HEK293 (cell line): ENCODE results near the gene UBE2G2.

ENCODE experiments used
- CTCF ChIA-PET: fragments of 350-600 bp; formaldehyde crosslinking; extraction: SDS; loops from one replicate; lab custom pipeline; 2021; ENCODE audit warnings: antibody characterized with exemption; lab: Yijun Ruan, JAX
- POLR2A ChIA-PET: fragments of 300-600 bp; formaldehyde crosslinking; extraction: SDS; loops from one replicate; lab custom pipeline; 2020; ENCODE audit warnings: antibody characterized with exemption, inconsistent platforms; lab: Yijun Ruan, JAX
- H3K27ac ChIP-seq: fragments of 200-500 bp; sonication (Bioruptor generic); 2 replicates; pipeline ENCODE4 v1.5.1; 2014; ENCODE audit warnings: low read depth, low read length, control low read depth, inconsistent platforms; ENCODE audit errors: extremely low read depth
- H3K36me3 ChIP-seq, 2 experiments: fragments of 200-500 bp in 1 of 2; sonication (Bioruptor generic) in 1 of 2; 1 replicate in 1 of 2; 2 replicates in 1 of 2; pipeline ENCODE4 v1.5.1; 2014 to 2017; ENCODE audit warnings: inconsistent platforms in 2 of 2, low read length in 2 of 2; ENCODE audit not compliant: control insufficient read depth in 2 of 2, insufficient read depth in 1 of 2
- H3K4me1 ChIP-seq: fragments of 200-500 bp; sonication (Bioruptor generic); 2 replicates; pipeline ENCODE4 v1.5.1; 2014; ENCODE audit warnings: mild to moderate bottlenecking, low read length, inconsistent platforms; ENCODE audit not compliant: control insufficient read depth, insufficient read depth
- H3K4me3 ChIP-seq: 2 replicates; pipeline ENCODE4 v1.5.1; 2011; ENCODE audit warnings: low read depth, mild to moderate bottlenecking, control low read depth, low read length, moderate library complexity
- H3K9me3 ChIP-seq: fragments of 200-500 bp; sonication (Bioruptor generic); 2 replicates; pipeline ENCODE4 v1.5.1; 2014; ENCODE audit warnings: low read depth, low read length, inconsistent platforms; ENCODE audit not compliant: control insufficient read depth, insufficient read depth
- HOXD13 ChIP-seq: sonication (generic); formaldehyde crosslinking; IDR thresholded peaks from 2 replicates; pipeline ENCODE4 v1.8.0; 2022; ENCODE audit warnings: missing genetic modification reagents, borderline replicate concordance
- REST ChIP-seq: fragments of 450-650 bp; formaldehyde crosslinking; IDR thresholded peaks from 2 replicates; pipeline ENCODE4 v1.5.1; 2016; ENCODE audit warnings: missing biosample characterization, missing genetic modification characterization
- TCF7L2 ChIP-seq: IDR thresholded peaks from 2 replicates; pipeline ENCODE4 v1.6.1; 2011; ENCODE audit warnings: low read depth, mild to moderate bottlenecking, inconsistent platforms, low read length, moderate library complexity, borderline replicate concordance
- ZFHX2 ChIP-seq: fragments of 450-650 bp; formaldehyde crosslinking; conservative IDR thresholded peaks from 2 replicates; pipeline ENCODE4 v1.5.1; 2016; ENCODE audit warnings: missing biosample characterization, missing genetic modification characterization
- ZNF121 ChIP-seq: fragments of 450-650 bp; formaldehyde crosslinking; IDR thresholded peaks from 2 replicates; pipeline ENCODE4 v1.5.1; 2016; ENCODE audit warnings: missing biosample characterization, missing genetic modification characterization
- ZNF18 ChIP-seq: fragments of 450-650 bp; formaldehyde crosslinking; IDR thresholded peaks from 2 replicates; pipeline ENCODE4 v1.5.1; 2016; ENCODE audit warnings: missing biosample characterization, missing genetic modification characterization
- ZNF202 ChIP-seq: fragments of 450-650 bp; formaldehyde crosslinking; IDR thresholded peaks from 2 replicates; pipeline ENCODE4 v1.5.1; 2016; ENCODE audit warnings: missing biosample characterization, missing genetic modification characterization, borderline replicate concordance
- ZNF280D ChIP-seq: fragments of 450-650 bp; formaldehyde crosslinking; IDR thresholded peaks from 2 replicates; pipeline ENCODE4 v1.5.1; 2016; ENCODE audit warnings: missing biosample characterization, missing genetic modification characterization
- ZNF549 ChIP-seq: fragments of 450-650 bp; IDR thresholded peaks from 2 replicates; pipeline ENCODE4 v1.5.1; 2018; ENCODE audit warnings: missing biosample characterization, missing genetic modification characterization, mild to moderate bottlenecking, inconsistent platforms, moderate library complexity
- TF ChIP-seq, protein P1 (sequence below): fragments of 450-650 bp; formaldehyde crosslinking; IDR thresholded peaks from 2 replicates; pipeline ENCODE4 v1.5.1; 2017; ENCODE audit warnings: missing biosample characterization, missing genetic modification characterization
- TF ChIP-seq, protein P2 (sequence below): fragments of 450-650 bp; formaldehyde crosslinking; IDR thresholded peaks from 2 replicates; pipeline ENCODE4 v1.5.1; 2016; ENCODE audit warnings: missing biosample characterization, missing genetic modification characterization
- TF ChIP-seq, protein P3 (sequence below): fragments of 450-650 bp; formaldehyde crosslinking; IDR thresholded peaks from 2 replicates; pipeline ENCODE4 v1.5.1; 2016; ENCODE audit warnings: missing biosample characterization, missing genetic modification characterization

Gene UBE2G2

GRCh38 chr21:44724926-44725325, 76.7 kb downstream of the UBE2G2 start:
- no peaks in the 10 kb centered on the region for H3K9me3 ChIP-seq
- H3K4me1 ChIP-seq: no peaks in the 10 kb centered on the region
- H3K4me3 ChIP-seq: no peak overlapping the region
- TF ChIP-seq, protein P1, sequence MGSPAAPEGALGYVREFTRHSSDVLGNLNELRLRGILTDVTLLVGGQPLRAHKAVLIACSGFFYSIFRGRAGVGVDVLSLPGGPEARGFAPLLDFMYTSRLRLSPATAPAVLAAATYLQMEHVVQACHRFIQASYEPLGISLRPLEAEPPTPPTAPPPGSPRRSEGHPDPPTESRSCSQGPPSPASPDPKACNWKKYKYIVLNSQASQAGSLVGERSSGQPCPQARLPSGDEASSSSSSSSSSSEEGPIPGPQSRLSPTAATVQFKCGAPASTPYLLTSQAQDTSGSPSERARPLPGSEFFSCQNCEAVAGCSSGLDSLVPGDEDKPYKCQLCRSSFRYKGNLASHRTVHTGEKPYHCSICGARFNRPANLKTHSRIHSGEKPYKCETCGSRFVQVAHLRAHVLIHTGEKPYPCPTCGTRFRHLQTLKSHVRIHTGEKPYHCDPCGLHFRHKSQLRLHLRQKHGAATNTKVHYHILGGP (tag by site-specific recombination): no peak
- TF ChIP-seq ZNF280D (tag by site-specific recombination): no peak
- H3K27ac ChIP-seq: no peak overlapping the region
- CTCF ChIA-PET: interaction anchor here (0.6 to 1.3 kb wide), 3 partner anchors 18 to 693 kb away, joined by 3 to 5 read pairs (median 3); no protein-coding TSS in a partner anchor
- H3K36me3 ChIP-seq: no peaks in the 10 kb centered on the region
- POLR2A ChIA-PET: interaction anchor here (0.7 kb wide), 1 partner anchor 11 kb away, joined by 3 read pairs; no protein-coding TSS in a partner anchor

DNA sequence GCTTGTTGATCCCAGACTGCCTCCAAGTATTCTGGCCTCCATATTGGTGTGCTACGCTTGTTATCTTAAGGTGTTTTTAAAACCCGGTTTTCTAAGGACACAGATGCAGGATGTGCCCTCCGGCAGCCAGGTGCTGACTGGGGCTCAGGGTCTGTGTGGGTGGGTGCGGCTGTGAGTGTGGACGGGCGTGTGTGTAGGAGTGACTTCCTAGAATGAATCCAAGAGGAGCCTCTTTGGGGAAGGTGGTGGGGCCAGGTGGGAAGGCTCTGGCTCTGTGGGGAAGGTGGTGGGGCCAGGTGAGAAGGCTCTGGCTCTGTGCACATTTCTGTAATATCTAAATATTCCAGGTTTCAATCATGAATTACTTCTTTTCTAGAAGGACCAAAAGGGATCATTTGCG, 77.4 kb downstream of the UBE2G2 start:
- CTCF ChIA-PET: interaction anchor here (0.6 kb wide), 1 partner anchor 693 kb away, joined by 3 read pairs; no protein-coding TSS in a partner anchor
- POLR2A ChIA-PET: no interaction called here

DNA sequence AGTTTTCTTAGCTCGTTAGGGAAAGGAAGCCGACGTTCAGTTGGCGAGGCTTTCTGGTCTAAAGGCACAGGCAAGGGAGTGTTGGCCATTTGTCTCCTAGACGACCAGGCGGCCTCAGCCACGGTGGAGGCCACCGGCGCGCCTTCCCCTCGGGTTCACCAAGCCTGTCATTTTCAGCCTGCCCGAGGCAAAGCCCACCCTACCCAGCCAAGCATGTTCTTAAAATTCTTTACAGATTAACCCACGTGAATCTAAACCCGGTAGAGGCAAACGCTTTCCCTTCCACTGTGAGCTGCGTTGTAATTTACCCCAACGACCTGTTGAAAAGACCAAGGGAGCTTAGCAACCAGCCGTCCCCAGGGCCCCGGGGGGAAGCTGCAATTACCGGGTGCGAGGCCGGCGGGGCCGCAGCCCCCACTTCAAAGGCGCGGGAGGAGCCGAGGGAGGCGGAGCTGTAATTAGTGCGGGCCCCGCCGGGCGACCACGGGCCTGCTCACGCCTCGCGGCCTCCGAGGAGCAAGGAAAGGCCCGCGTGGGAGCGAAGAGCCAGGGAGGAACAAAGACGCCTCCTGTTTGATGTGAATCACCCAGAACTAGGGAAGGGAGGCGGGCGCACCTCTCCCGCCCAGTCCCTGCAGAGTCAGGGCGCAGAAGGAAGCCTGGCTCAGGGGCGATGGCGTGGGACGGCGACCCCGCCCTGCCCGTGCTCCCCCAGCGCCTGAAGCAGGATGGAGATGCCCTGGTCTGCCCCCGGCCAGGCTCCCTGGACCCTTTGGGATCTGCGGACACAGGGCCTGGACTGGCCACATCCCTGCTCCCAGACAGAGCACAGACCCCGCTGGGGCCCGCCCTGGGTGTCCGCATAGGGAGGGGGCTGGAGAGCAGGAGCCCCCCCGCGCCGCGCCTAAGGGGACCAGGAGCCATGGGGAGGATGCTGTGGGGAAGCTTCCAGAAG, 78.2 kb downstream of the UBE2G2 start:
- no peaks in the 10 kb centered on the region for H3K36me3 ChIP-seq
- no peak overlapping the region for H3K4me3 ChIP-seq
- H3K4me1 ChIP-seq: no peaks in the 10 kb centered on the region
- TF ChIP-seq TCF7L2 (peak; percentile 76), ZNF121 (tag by site-specific recombination) (no peak)
- no peak overlapping the region for H3K27ac ChIP-seq
- CTCF ChIA-PET: interaction anchor here (0.6 kb wide), 1 partner anchor 124 kb away, joined by 3 read pairs; no protein-coding TSS in a partner anchor
- POLR2A ChIA-PET: no interaction called here
- H3K9me3 ChIP-seq: no peaks in the 10 kb centered on the region

More for the DNA sequence above, 77.4 kb downstream of the UBE2G2 start:
- TF ChIP-seq ZFHX2 (tag by site-specific recombination): 0 out of 2 replicates have a peak, but pooled peaks have one; percentile 18
- TF ChIP-seq, protein P2, sequence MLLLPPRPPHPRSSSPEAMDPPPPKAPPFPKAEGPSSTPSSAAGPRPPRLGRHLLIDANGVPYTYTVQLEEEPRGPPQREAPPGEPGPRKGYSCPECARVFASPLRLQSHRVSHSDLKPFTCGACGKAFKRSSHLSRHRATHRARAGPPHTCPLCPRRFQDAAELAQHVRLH (tag by site-specific recombination): no peak
- H3K4me3 ChIP-seq: no peak overlapping the region
- no peak overlapping the region for H3K27ac ChIP-seq
- no peaks in the 10 kb centered on the region for H3K4me1 ChIP-seq
- H3K9me3 ChIP-seq: no peaks in the 10 kb centered on the region
- no peaks in the 10 kb centered on the region for H3K36me3 ChIP-seq

GRCh38 chr21:44722731-44723130, 78.9 kb downstream of the UBE2G2 start:
- no peaks in the 10 kb centered on the region for H3K9me3 ChIP-seq
- ChIA-PET CTCF (interaction anchor here (0.6 to 0.8 kb wide), 2 partner anchors 9 to 124 kb away, joined by 3 read pairs; no protein-coding TSS in a partner anchor), POLR2A (no interaction called here)
- TF ChIP-seq ZNF549 (tag by site-specific recombination) (no peak), REST (tag by site-specific recombination) (no peak), ZNF202 (tag by site-specific recombination) (no peak), HOXD13 (CRISPR knock-in tag) (no peak), ZNF18 (tag by site-specific recombination) (no peak)
- TF ChIP-seq, protein P3, sequence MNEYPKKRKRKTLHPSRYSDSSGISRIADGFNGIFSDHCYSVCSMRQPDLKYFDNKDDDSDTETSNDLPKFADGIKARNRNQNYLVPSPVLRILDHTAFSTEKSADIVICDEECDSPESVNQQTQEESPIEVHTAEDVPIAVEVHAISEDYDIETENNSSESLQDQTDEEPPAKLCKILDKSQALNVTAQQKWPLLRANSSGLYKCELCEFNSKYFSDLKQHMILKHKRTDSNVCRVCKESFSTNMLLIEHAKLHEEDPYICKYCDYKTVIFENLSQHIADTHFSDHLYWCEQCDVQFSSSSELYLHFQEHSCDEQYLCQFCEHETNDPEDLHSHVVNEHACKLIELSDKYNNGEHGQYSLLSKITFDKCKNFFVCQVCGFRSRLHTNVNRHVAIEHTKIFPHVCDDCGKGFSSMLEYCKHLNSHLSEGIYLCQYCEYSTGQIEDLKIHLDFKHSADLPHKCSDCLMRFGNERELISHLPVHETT (tag by site-specific recombination): no peak

More at GRCh38 chr21:44722731-44723130, 78.9 kb downstream of the UBE2G2 start:
- Histone ChIP-seq H3K4me1 (no peaks in the 10 kb centered on the region), H3K4me3 (no peak overlapping the region), H3K36me3 (no peaks in the 10 kb centered on the region), H3K27ac (no peak overlapping the region)
